Loucy (cell line): ENCODE data around the gene POU2F2.

Source experiments
- H2AFZ ChIP-seq: fragments of 200-600 bp; sonication (generic); 2 replicates; pipeline ENCODE4 v1.6.0; 2016; ENCODE audit warnings: antibody characterized with exemption, mild to moderate bottlenecking, low read length, moderate library complexity
- H3F3A ChIP-seq: fragments of 200-600 bp; 2 replicates; pipeline ENCODE4 v1.6.0; 2016; ENCODE audit warnings: antibody characterized with exemption, low read depth, mild to moderate bottlenecking
- H3K27me3 ChIP-seq: fragments of 200-600 bp; sonication (generic); 2 replicates; pipeline ENCODE4 v1.6.1; 2014; ENCODE audit warnings: low read length, mild to moderate bottlenecking; ENCODE audit not compliant: insufficient read depth, poor library complexity, severe bottlenecking
- H3K36me3 ChIP-seq: fragments of 200-600 bp; sonication (generic); 2 replicates; pipeline ENCODE4 v1.6.1; 2016; ENCODE audit warnings: low read length; ENCODE audit not compliant: insufficient read depth
- H3K4me1 ChIP-seq: fragments of 200-600 bp; sonication (generic); 2 replicates; pipeline ENCODE4 v1.5.1; 2014; ENCODE audit warnings: low read length, mild to moderate bottlenecking; ENCODE audit not compliant: insufficient read depth, poor library complexity, severe bottlenecking
- H3K4me2 ChIP-seq: fragments of 200-600 bp; sonication (generic); 2 replicates; pipeline ENCODE4 v1.6.0; 2014; ENCODE audit warnings: antibody characterized with exemption, low read length, low read depth, mild to moderate bottlenecking; ENCODE audit not compliant: poor library complexity, severe bottlenecking
- H3K4me3 ChIP-seq: fragments of 200-600 bp; sonication (generic); 2 replicates; pipeline ENCODE4 v1.5.1; 2014; ENCODE audit warnings: low read length, mild to moderate bottlenecking, mixed read lengths; ENCODE audit not compliant: poor library complexity, severe bottlenecking
- H3K79me2 ChIP-seq: fragments of 200-600 bp; sonication (generic); 2 replicates; pipeline ENCODE4 v1.6.1; 2014; ENCODE audit warnings: low read length; ENCODE audit not compliant: insufficient read depth
- H3K9ac ChIP-seq: fragments of 200-600 bp; sonication (generic); 2 replicates; pipeline ENCODE4 v1.6.0; 2014; ENCODE audit warnings: mild to moderate bottlenecking, low read depth, low read length, moderate library complexity; ENCODE audit not compliant: poor library complexity, severe bottlenecking
- H3K9me2 ChIP-seq: fragments of 200-600 bp; sonication (generic); replicated peaks from 2 replicates; pipeline ENCODE4 v1.6.1; 2016; ENCODE audit warnings: low read depth, low read length, mixed read lengths
- H3K9me3 ChIP-seq: fragments of 200-600 bp; sonication (generic); 2 replicates; pipeline ENCODE4 v1.6.1; 2014; ENCODE audit warnings: mild to moderate bottlenecking, antibody characterized with exemption, low read length, low read depth; ENCODE audit not compliant: insufficient read depth
- H4K20me1 ChIP-seq: fragments of 200-600 bp; sonication (generic); 2 replicates; pipeline ENCODE4 v1.6.0; 2014; ENCODE audit warnings: antibody characterized with exemption, low read length, mild to moderate bottlenecking; ENCODE audit not compliant: insufficient read depth, poor library complexity, severe bottlenecking
- CTCF ChIP-seq: fragments of 200-600 bp; sonication (generic); conservative IDR thresholded peaks from 2 replicates; pipeline ENCODE4 v1.5.1; 2014; ENCODE audit warnings: mild to moderate bottlenecking, antibody characterized with exemption, low read length
- EZH2phosphoT487 ChIP-seq: fragments of 200-600 bp; IDR thresholded peaks from 2 replicates; pipeline ENCODE4 v1.6.1; 2018; ENCODE audit warnings: antibody characterized with exemption, mild to moderate bottlenecking, moderate library complexity, borderline replicate concordance

Gene POU2F2

GRCh38 chr19:42040031-42040430, 92.2 kb downstream of the POU2F2 start:
- H2AFZ ChIP-seq, result no peak overlapping the region
- no peaks in the 10 kb centered on the region for H3K27me3 ChIP-seq
- no peaks in the 10 kb centered on the region for H3K9me2 ChIP-seq
- no peaks in the 10 kb centered on the region for H3K4me1 ChIP-seq
- TF ChIP-seq EZH2phosphoT487 (no peak), CTCF (no peak)
- no peak overlapping the region for H3K4me2 ChIP-seq
- no peaks in the 10 kb centered on the region for H3F3A ChIP-seq
- no peaks in the 10 kb centered on the region for H4K20me1 ChIP-seq
- no peak overlapping the region for H3K4me3 ChIP-seq
- no peaks in the 10 kb centered on the region for H3K36me3 ChIP-seq
- no peak overlapping the region for H3K9ac ChIP-seq
- no peaks in the 10 kb centered on the region for H3K79me2 ChIP-seq
- H3K9me3 ChIP-seq, result no peaks in the 10 kb centered on the region

- no peaks in the 10 kb centered on the region for H3K27me3 ChIP-seq
- no peaks in the 10 kb centered on the region for H3K79me2 ChIP-seq
- TF ChIP-seq EZH2phosphoT487 (no peak), CTCF (no peak)
- no peaks in the 10 kb centered on the region for H3K9me3 ChIP-seq
- no peaks in the 10 kb centered on the region for H4K20me1 ChIP-seq
- no peaks in the 10 kb centered on the region for H3K9me2 ChIP-seq
- H3K4me2 ChIP-seq, result no peak overlapping the region
- no peak overlapping the region for H2AFZ ChIP-seq
- no peak overlapping the region for H3K9ac ChIP-seq
- H3K4me1 ChIP-seq, result no peaks in the 10 kb centered on the region
- no peak overlapping the region for H3K4me3 ChIP-seq
- H3F3A ChIP-seq, result no peaks in the 10 kb centered on the region
- H3K36me3 ChIP-seq, result no peaks in the 10 kb centered on the region
These were observed 93.6 kb downstream of the POU2F2 start for GRCh38 chr19:42038666-42039065.

- H2AFZ ChIP-seq, result no peak overlapping the region
- H3K9me3 ChIP-seq, result no peaks in the 10 kb centered on the region
- H3K9me2 ChIP-seq, result no peaks in the 10 kb centered on the region
- H4K20me1 ChIP-seq, result no peaks in the 10 kb centered on the region
- TF ChIP-seq CTCF (no peak), EZH2phosphoT487 (no peak)
- H3F3A ChIP-seq, result no peaks in the 10 kb centered on the region
- no peaks in the 10 kb centered on the region for H3K4me1 ChIP-seq
- no peak overlapping the region for H3K4me3 ChIP-seq
- no peaks in the 10 kb centered on the region for H3K27me3 ChIP-seq
- no peak overlapping the region for H3K9ac ChIP-seq
- no peak overlapping the region for H3K4me2 ChIP-seq
- H3K79me2 ChIP-seq, result no peaks in the 10 kb centered on the region
- H3K36me3 ChIP-seq, result no peaks in the 10 kb centered on the region
These were observed 94.6 kb downstream of the POU2F2 start for GRCh38 chr19:42037649-42038048.
